SK-N-MC (cell line): ENCODE data around the gene PTPN4.

Experiments used
- DNase-seq: peaks from one replicate; pipeline ENCODE4 v3.0.0-alpha.2; 2011; ENCODE audit warnings: low read depth, low spot score
- H3K27ac ChIP-seq: fragments of 200-600 bp; sonication (generic); 2 replicates; pipeline ENCODE4 v1.5.1; 2016; ENCODE audit warnings: mixed run types
- H3K36me3 ChIP-seq: fragments of 200-600 bp; sonication (generic); 2 replicates; pipeline ENCODE4 v1.6.1; 2017; ENCODE audit warnings: antibody characterized with exemption, low read length, mixed read lengths; ENCODE audit not compliant: insufficient read depth
- H3K4me3 ChIP-seq: fragments of 200-600 bp; sonication (generic); 2 replicates; pipeline ENCODE4 v1.5.1; 2016
- H3K9ac ChIP-seq: fragments of 200-600 bp; sonication (generic); 2 replicates; pipeline ENCODE4 v1.8.0; 2017; ENCODE audit warnings: mixed run types, mixed read lengths; ENCODE audit not compliant: insufficient read length
- H3K9me3 ChIP-seq: fragments of 200-600 bp; sonication (generic); 2 replicates; pipeline ENCODE4 v1.6.1; 2017; ENCODE audit warnings: low read depth, mild to moderate bottlenecking, antibody characterized with exemption, low read length, moderate library complexity, mixed read lengths
- EZH2 ChIP-seq: fragments of 200-600 bp; sonication (generic); IDR thresholded peaks from one replicate; pipeline ENCODE4 v1.6.1; 2017; ENCODE audit warnings: antibody characterized with exemption
- FOXP2 ChIP-seq: optimal IDR thresholded peaks from 2 replicates; pipeline ENCODE3; 2011; ENCODE audit warnings: mild to moderate bottlenecking, moderate library complexity; ENCODE audit not compliant: insufficient read depth; ENCODE audit errors: extremely low read length, control extremely low read depth
- POLR2AphosphoS5 ChIP-seq: IDR thresholded peaks from 2 replicates; pipeline ENCODE4 v1.6.1; 2012; ENCODE audit warnings: mild to moderate bottlenecking, low read depth, low read length, borderline replicate concordance

PTPN4 gene

DNA sequence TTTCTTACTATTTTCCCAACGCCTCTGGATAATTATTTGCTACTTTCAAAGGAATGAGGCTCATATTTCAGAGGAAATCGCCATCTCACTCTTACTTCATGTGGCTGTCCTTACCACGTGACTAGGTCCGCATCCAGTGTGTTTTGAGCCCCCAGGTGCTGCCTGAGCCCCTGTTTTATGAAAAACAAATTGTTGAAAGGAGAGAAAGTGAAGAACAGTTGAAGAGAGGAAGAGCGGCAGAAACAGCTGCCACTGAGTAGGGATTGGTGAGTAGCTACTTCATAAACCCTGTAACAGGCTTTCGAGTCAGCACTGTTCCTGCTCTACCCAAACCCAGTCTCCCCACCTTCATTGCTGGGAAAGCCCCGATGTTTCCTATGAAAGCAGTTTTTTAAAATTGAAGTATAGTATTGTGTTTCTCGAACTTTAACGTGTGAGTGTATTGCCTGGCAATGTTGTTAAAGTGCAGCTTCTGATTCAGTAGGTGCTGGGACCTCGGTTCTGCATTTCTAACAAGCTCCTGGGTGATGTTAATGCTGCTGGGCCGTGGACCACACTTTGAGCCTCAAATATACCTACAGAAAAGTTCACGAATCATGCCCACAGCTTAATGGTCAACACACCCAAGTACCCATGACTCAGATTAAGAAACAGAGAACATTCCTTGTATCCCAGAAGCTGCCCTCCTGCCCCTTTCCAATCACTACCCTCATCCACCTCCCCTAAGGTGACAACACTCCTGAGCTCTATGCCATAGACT, 41.0 kb upstream of the PTPN4 start:
- no peak overlapping the region for H3K4me3 ChIP-seq
- TF ChIP-seq POLR2AphosphoS5: no peak
- TF ChIP-seq EZH2: no peak
- TF ChIP-seq FOXP2: no peak
- no peaks in the 10 kb centered on the region for H3K9me3 ChIP-seq
- no peaks in the 10 kb centered on the region for H3K36me3 ChIP-seq
- H3K9ac ChIP-seq: no peak overlapping the region
- no peak for DNase-seq
- no peak overlapping the region for H3K27ac ChIP-seq

DNA sequence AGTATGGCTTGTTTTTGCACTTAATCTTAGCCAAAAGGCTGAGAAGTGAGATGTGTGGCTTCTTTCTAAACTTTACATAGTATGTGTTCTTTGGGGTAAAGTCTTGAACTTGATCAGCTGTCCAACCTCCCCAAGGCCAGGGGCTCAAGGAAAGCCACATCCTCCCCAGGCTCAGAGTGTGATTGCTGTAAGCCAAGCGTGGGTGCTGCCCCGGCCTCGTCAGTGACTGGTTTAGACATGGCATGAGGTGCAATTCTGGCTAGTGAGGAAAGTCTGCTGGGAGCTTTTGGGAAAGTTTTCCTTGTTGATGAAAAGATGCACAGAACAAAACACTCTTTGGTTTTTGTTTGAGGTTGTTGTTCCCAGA, 40.5 kb upstream of the PTPN4 start:
- no peak for TF ChIP-seq POLR2AphosphoS5
- TF ChIP-seq FOXP2: no peak
- no peak for TF ChIP-seq EZH2
- Histone ChIP-seq H3K9me3 (no peaks in the 10 kb centered on the region), H3K4me3 (no peak overlapping the region), H3K36me3 (no peaks in the 10 kb centered on the region), H3K9ac (no peak overlapping the region), H3K27ac (no peak overlapping the region)
- no peak for DNase-seq

DNA sequence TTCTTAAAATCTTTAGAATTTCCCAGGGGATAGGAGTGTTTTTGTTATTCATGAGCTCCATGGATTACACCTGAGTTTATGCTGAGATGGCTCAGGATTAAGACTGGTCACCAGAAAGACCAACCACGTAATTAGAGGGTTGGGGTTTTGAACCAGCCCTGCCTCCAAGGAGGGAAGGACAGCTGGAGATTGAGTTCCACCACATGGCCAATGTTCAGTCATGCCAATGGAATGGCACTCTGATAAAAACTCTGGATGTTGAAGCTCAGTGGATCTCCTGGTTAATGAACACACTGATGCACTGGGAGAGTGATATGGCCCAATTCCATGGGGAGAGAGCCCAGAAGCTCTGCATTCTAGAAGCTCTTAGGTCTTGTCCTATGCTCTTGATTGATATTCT, 38.7 kb upstream of the PTPN4 start:
- no peak for DNase-seq
- Histone ChIP-seq H3K9me3 (no peaks in the 10 kb centered on the region), H3K9ac (no peak overlapping the region), H3K4me3 (no peak overlapping the region), H3K27ac (no peak overlapping the region), H3K36me3 (no peaks in the 10 kb centered on the region)
- TF ChIP-seq EZH2 (no peak), POLR2AphosphoS5 (no peak), FOXP2 (no peak)

DNA sequence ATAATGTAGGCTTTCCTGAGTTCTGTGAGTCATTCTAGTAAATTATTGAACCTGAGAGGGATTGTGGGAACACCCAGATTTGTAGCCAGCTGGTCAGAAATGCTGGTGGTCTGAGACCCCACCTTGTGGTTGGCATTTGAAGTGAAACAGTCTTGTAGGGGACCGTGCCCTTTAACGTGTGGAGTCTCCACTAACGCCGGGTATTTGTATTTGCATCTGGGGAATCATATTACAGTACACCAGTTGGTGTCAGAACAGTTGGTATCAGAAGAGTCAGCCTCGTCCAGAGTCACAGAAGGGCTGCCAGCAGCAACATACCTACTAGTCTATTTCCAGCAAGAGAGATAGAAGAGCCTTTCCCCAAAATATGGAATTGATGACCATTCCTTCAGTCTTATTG, 38.3 kb upstream of the PTPN4 start:
- Histone ChIP-seq H3K27ac (no peak overlapping the region), H3K4me3 (no peak overlapping the region), H3K36me3 (no peaks in the 10 kb centered on the region), H3K9me3 (no peaks in the 10 kb centered on the region), H3K9ac (no peak overlapping the region)
- DNase-seq: no peak
- TF ChIP-seq EZH2 (no peak), FOXP2 (no peak), POLR2AphosphoS5 (no peak)

DNA sequence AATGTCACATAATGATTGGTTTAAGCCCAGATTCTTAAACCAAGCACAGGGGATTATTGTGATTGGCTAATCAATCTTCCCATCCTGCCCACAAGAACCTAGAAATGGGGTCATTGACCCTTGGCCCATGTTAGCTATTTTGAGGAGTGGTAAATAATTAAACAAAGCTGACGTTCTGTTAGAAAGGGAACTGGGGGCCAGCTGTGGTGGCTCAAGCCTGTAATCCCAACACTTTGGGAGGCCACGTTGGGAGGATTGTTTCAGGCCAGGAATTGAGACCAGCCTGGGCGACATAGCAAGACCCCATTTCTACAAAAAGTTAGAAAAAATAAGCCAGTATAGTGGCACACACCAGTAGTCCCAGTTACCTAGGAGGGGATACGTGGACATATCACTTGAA, 37.8 kb upstream of the PTPN4 start:
- TF ChIP-seq EZH2: no peak
- no peak for TF ChIP-seq POLR2AphosphoS5
- TF ChIP-seq FOXP2: no peak
- Histone ChIP-seq H3K9me3 (no peaks in the 10 kb centered on the region), H3K4me3 (no peak overlapping the region), H3K27ac (no peak overlapping the region), H3K9ac (no peak overlapping the region), H3K36me3 (no peaks in the 10 kb centered on the region)
- DNase-seq: no peak

DNA sequence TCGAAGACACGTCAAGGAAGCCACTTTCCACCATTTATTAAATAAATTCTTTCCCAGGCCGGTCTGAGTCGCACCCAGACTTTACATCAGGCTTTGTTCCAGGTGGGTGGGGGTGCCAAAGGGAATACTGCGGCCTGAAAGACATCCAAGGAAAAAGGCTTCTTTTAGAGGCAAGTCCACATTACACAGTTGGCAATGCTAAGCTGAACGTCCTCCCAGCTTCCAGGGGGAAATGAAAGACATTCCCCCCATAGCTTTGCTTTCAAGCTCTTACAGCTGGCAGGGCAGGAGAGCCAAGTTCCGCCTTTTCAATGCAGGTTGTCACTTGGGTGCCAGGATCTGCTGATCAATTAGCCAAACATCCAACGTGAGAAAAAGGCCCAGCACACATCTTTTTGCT, 36.5 kb upstream of the PTPN4 start:
- Histone ChIP-seq H3K27ac (no peak overlapping the region), H3K36me3 (no peaks in the 10 kb centered on the region), H3K9ac (no peak overlapping the region), H3K4me3 (no peak overlapping the region), H3K9me3 (no peaks in the 10 kb centered on the region)
- no peak for DNase-seq
- no peak for TF ChIP-seq EZH2
- TF ChIP-seq FOXP2: no peak

DNA sequence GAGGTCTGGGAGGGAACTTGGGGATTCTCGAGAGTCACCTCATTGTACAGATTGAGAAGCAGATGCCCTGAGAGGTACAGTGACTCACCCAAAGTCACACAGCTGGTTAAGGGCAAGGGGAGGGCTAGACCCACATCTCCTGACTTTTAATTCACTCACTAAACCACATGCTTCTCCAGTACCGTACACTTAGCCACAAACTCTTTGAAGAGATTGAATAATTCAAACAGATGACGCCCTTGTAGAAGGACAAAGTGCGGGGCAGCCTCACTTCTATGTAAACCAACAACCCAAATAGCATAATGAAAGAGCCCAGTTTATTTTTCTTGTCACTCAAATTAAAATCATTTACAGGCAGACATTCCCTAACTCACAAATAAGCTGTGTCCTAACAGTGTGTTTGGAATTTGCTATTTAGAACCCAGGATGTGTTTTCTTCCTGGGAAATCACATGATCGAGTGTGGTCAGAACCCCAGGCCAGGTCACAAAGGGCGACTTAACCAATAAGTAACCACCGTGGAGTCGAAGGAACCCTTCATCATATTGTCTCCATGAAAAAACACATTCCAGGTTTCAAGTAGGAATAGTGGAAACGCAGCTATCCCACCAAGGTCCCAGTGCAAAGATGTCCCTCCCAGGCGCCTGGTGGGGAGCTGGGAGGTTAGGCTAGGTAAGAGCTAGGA, 35.8 kb upstream of the PTPN4 start:
- no peaks in the 10 kb centered on the region for H3K36me3 ChIP-seq
- H3K9ac ChIP-seq: no peak overlapping the region
- H3K9me3 ChIP-seq: no peaks in the 10 kb centered on the region
- H3K4me3 ChIP-seq: no peak overlapping the region
- DNase-seq: no peak
- no peak overlapping the region for H3K27ac ChIP-seq
- TF ChIP-seq EZH2 (no peak), POLR2AphosphoS5 (no peak), FOXP2 (no peak)

DNA sequence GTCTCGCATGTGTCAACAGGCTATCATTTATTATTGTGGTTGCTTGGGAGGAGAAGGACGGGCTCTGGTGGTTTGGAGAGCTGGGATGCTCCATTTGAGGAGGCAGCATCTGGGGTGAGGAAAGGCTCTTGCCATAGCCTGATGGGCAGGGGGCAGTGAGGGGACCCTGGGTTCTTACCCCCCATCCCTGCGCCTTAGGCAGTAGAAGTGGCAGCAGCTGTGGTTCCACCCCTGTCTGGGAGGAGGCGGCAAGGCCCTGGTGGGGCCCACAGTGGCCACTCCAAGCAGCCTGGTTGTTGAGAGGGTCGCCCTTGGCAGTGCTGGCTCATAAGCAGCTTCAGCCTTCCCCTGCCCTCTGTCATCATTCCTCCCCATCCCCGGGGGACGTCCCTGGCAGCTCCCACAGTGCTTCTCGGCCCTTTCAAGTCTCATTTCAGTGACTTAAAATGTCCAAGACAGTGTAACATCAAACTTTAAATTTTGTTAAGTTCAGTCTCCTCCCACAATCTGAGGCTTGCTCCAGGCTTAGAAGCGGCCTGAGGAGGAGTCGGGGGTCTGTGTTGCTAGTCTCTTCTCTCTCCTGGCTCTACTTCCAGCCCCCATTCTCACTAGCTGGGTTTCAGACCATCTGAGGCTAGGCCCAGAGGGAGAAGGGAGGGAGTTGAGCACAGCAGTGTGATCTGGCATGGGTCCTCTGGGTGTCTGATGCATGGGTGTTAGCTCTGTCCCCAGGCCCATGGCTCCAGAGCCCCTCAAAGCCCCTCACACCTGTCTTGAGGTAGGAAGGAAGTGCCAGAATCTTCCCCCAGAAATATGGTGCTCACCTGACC, 34.9 kb upstream of the PTPN4 start:
- no peaks in the 10 kb centered on the region for H3K9me3 ChIP-seq
- no peak for DNase-seq
- H3K4me3 ChIP-seq: no peak overlapping the region
- no peaks in the 10 kb centered on the region for H3K36me3 ChIP-seq
- H3K27ac ChIP-seq: no peak overlapping the region
- TF ChIP-seq FOXP2: no peak
- no peak for TF ChIP-seq EZH2
- no peak for TF ChIP-seq POLR2AphosphoS5
- no peak overlapping the region for H3K9ac ChIP-seq
